HepG2 (cell line): ENCODE results near the gene GGPS1. TPM values are rescaled to one million over a fixed set of nuclear protein-coding genes. Genes with fewer than 3 reads are reported as not detected.

Experiments used
- ATAC-seq: fragments of 200-7000 bp; cut with Tn5 transposase; 3 replicates; pipeline ENCODE4 v1.9.1; 2020; ENCODE audit warnings: mild to moderate bottlenecking, moderate library complexity
- BruUV-seq: library from RNA; stranded (reverse); fragments of 400-500 nt; replicated peaks from 2 replicates; lab custom pipeline; 2021; lab: Mats Ljungman, UMichigan
- CTCF ChIA-PET: fragments of 300-600 bp; formaldehyde crosslinking; extraction: SDS; loops from one replicate; lab custom pipeline; 2021; ENCODE audit warnings: low total read pairs, inconsistent platforms, low intra/inter-chr PET ratio; lab: Yijun Ruan, JAX
- POLR2A ChIA-PET: fragments of 350-600 bp; sonication (Branson Sonifier 250); formaldehyde crosslinking; loops from one replicate; lab custom pipeline; 2020; ENCODE audit warnings: antibody characterized with exemption, inconsistent platforms; lab: Yijun Ruan, JAX
- DNase-seq: peaks from one replicate; pipeline ENCODE4 v3.0.0-alpha.2; 2015; ENCODE audit warnings: low spot score
- FAIRE-seq: peaks from 3 replicates; lab custom pipeline; 2011; peaks lifted over from hg19 to GRCh38; lab: Jason Lieb, UNC
- H2AFZ ChIP-seq: one replicate; pipeline ENCODE4 v1.6.1; 2011; ENCODE audit warnings: low read length, inconsistent platforms
- H3K27ac ChIP-seq: fragments of 300-600 bp; 3 replicates; pipeline ENCODE4 v1.8.0; 2011; ENCODE audit warnings: mixed run types, mild to moderate bottlenecking, mixed read lengths, low read length, inconsistent platforms; ENCODE audit not compliant: insufficient read depth; ENCODE audit errors: extremely low read length
- H3K27me3 ChIP-seq, 2 experiments: fragments of 200-600 bp in 1 of 2; 2 replicates in 1 of 2; 3 replicates in 1 of 2; pipeline versions ENCODE4 v1.6.0 to v1.8.0; 2011; ENCODE audit warnings: low read length in 2 of 2, mild to moderate bottlenecking in 2 of 2, moderate library complexity in 2 of 2, inconsistent platforms in 1 of 2; ENCODE audit not compliant: insufficient read depth in 2 of 2, control insufficient read depth in 1 of 2
- H3K36me3 ChIP-seq, 2 experiments: fragments of 200-600 bp in 1 of 2; replicated peaks in 1 of 2; 2 replicates in 1 of 2; 3 replicates in 1 of 2; pipeline versions ENCODE4 v1.5.1 to v1.8.0; 2011; ENCODE audit warnings: low read length in 2 of 2, inconsistent platforms in 1 of 2; ENCODE audit not compliant: insufficient read depth in 2 of 2, control insufficient read depth in 1 of 2
- H3K4me1 ChIP-seq: 2 replicates; pipeline ENCODE4 v1.5.1; 2012; ENCODE audit warnings: low read length, inconsistent platforms; ENCODE audit not compliant: insufficient read depth
- H3K4me2 ChIP-seq: 2 replicates; pipeline ENCODE4 v1.6.0; 2011; ENCODE audit warnings: low read depth, low read length, inconsistent platforms
- H3K4me3 ChIP-seq, 3 experiments: fragments of 200-600 bp in 1 of 3; sonication (generic), shearing (Covaris generic) in 1 of 3; replicated peaks in 1 of 3; 2 replicates each; pipeline ENCODE4 v1.5.1; 2011 to 2016; ENCODE audit warnings: low read length in 3 of 3, inconsistent platforms in 2 of 3, low read depth in 2 of 3, mild to moderate bottlenecking in 2 of 3, control low read depth in 1 of 3, mixed read lengths in 1 of 3; ENCODE audit not compliant: insufficient read depth in 1 of 3
- H3K79me2 ChIP-seq: one replicate; pipeline ENCODE4 v1.6.1; 2011; ENCODE audit warnings: low read length, inconsistent platforms; ENCODE audit not compliant: insufficient read depth
- H3K9ac ChIP-seq: 2 replicates; pipeline ENCODE4 v1.6.0; 2011; ENCODE audit warnings: mild to moderate bottlenecking, low read depth, low read length, inconsistent platforms; ENCODE audit not compliant: insufficient read depth
- H3K9me3 ChIP-seq: 2 replicates; pipeline ENCODE4 v1.5.1; 2012; ENCODE audit warnings: mild to moderate bottlenecking, low read length
- H4K20me1 ChIP-seq: 2 replicates; pipeline ENCODE4 v1.6.0; 2011; ENCODE audit warnings: inconsistent platforms, mild to moderate bottlenecking, low read length, moderate library complexity; ENCODE audit not compliant: insufficient read depth
- BORCS8-MEF2B ChIP-seq: sonication (generic); formaldehyde crosslinking; IDR thresholded peaks from 2 replicates; pipeline ENCODE4 v1.8.0; 2022; ENCODE audit warnings: mild to moderate bottlenecking, missing genetic modification reagents
- SAFB2 ChIP-seq: sonication (generic); formaldehyde crosslinking; IDR thresholded peaks from 2 replicates; pipeline ENCODE4 v1.5.1; 2020; ENCODE audit warnings: missing genetic modification reagents, low read depth, mild to moderate bottlenecking, borderline replicate concordance
- TBX3 ChIP-seq: fragments of 450-650 bp; IDR thresholded peaks from 2 replicates; pipeline ENCODE4 v1.6.1; 2017; ENCODE audit warnings: antibody characterized with exemption, mild to moderate bottlenecking, inconsistent platforms, borderline replicate concordance
- ZFX ChIP-seq: sonication (generic); formaldehyde crosslinking; IDR thresholded peaks from 2 replicates; pipeline ENCODE4 v1.4.0; 2020; ENCODE audit warnings: mild to moderate bottlenecking, low read depth, missing genetic modification reagents, moderate library complexity
- ZNF407 ChIP-seq: sonication (generic); formaldehyde crosslinking; IDR thresholded peaks from one replicate; pipeline ENCODE4 v1.5.1; 2020; ENCODE audit warnings: mild to moderate bottlenecking, missing genetic modification reagents; ENCODE audit errors: not compliant biosample characterization
- ZNF496 ChIP-seq: sonication (generic); formaldehyde crosslinking; IDR thresholded peaks from 2 replicates; pipeline ENCODE4 v1.8.1; 2023; ENCODE audit warnings: mild to moderate bottlenecking, moderate library complexity, missing genetic modification reagents; ENCODE audit not compliant: insufficient replicate concordance
- ZNF788 ChIP-seq: sonication (generic); formaldehyde crosslinking; IDR thresholded peaks from 2 replicates; pipeline ENCODE4 v1.5.0; 2020; ENCODE audit warnings: mild to moderate bottlenecking, missing genetic modification reagents, borderline replicate concordance
- WGBS: methylation state at CpG from one replicate; pipeline ENCODE4 v1.1.6; 2017; ENCODE audit warnings: low lambda C conversion rate; 5-methylcytosine and 5-hydroxymethylcytosine counted together
- in situ Hi-C: cut with HindIII; loops from 2 replicates; pipeline ENCODE4 v1.10.0; 2017; ENCODE audit warnings: low pct_unique_long_range_greater_than_20kb; ENCODE audit not compliant: extremely low pct_ligation_motif_present
- intact Hi-C: fragments of 100-400 bp; cut with micrococcal nuclease; formaldehyde crosslinking; loops from one replicate; pipeline ENCODE4 v1.10.0; 2022; ENCODE audit not compliant: unreplicated experiment
- polyA plus RNA-seq, 8 experiments: library from polyadenylated mRNA; depleted of rRNA in 3 of 8; stranded (reverse) in 7 of 8; unstranded in 1 of 8; fragments of >200 nt; fragmentation: Illumina TruSeq in 4 of 8; extraction: Trizol in 4 of 8; gene quantifications; 2 replicates each; pipeline versions ENCODE4 v1.2.1 to v1.2.3, GENCODE V29; 2011 to 2016; ENCODE audit warnings: low read depth in 4 of 8, missing spikeins in 1 of 8, mixed read lengths in 1 of 8; ENCODE audit not compliant: insufficient read depth in 1 of 8
- total RNA-seq, 5 experiments: library from RNA; depleted of rRNA; stranded (reverse); fragments of >200 nt; fragmentation: Illumina TruSeq; extraction: Trizol; gene quantifications; 2 replicates each; pipeline ENCODE4 v1.2.3, GENCODE V29; 2016; ENCODE audit warnings: low read depth in 1 of 5

Gene GGPS1
- total and polyA plus RNA-seq, 2 of the 13 experiments (the other 11 are each of a cell fraction or from before 2014, with no cell fraction given), result 28.8 to 42.6 TPM

- Histone ChIP-seq H3K27ac (no peak overlapping the region), H3K4me1 (peaks cover 33% of the 10 kb centered on the region), H3K79me2 (peaks cover 81% of the 10 kb centered on the region), H4K20me1 (peaks cover 36% of the 10 kb centered on the region), H3K36me3 (peaks cover 1 to 6% of the 10 kb centered on the region in 2 experiments; a peak in 2 of 5 replicates), H3K4me3 (no peak overlapping the region), H3K4me2 (no peak overlapping the region), H2AFZ (no peak overlapping the region), H3K27me3 (no peaks in the 10 kb centered on the region), H3K9ac (no peak overlapping the region), H3K9me3 (no peaks in the 10 kb centered on the region)
- BruUV-seq, result no TSS peak
- ChIA-PET CTCF (no interaction called here), POLR2A (no interaction called here)
- in situ Hi-C loops, result no loop called here
- DNase-seq, result no peak
- 96% methylated on average over 6 of the region's 6 CpGs for WGBS
- no peak for FAIRE-seq
- intact Hi-C loops, result no loop called here
- TF ChIP-seq ZNF496 (CRISPR knock-in tag), result no peak
- no peak for ATAC-seq
Measured at GRCh38 chr1:235313262-235313661, 15.1 kb upstream of the GGPS1 start.

- no peak overlapping the region for H3K4me3 ChIP-seq
- FAIRE-seq, result no peak
- peaks cover 36% of the 10 kb centered on the region for H4K20me1 ChIP-seq
- H3K4me1 ChIP-seq, result peaks cover 42% of the 10 kb centered on the region
- ATAC-seq, result no peak
- H3K4me2 ChIP-seq, result no peak overlapping the region
- H3K36me3 ChIP-seq, result peaks cover 1 to 13% of the 10 kb centered on the region in 2 experiments; a peak in 3 of 5 replicates
- peaks cover 90% of the 10 kb centered on the region for H3K79me2 ChIP-seq
- BruUV-seq, result no TSS peak
- ChIA-PET POLR2A (no interaction called here), CTCF (no interaction called here)
- no peak for DNase-seq
- in situ Hi-C loops, result no loop called here
- no peaks in the 10 kb centered on the region for H3K9me3 ChIP-seq
- H3K27me3 ChIP-seq, result no peaks in the 10 kb centered on the region
- no peak overlapping the region for H2AFZ ChIP-seq
- intact Hi-C loops, result no loop called here
- WGBS, result 96% methylated on average over 4 of the region's 4 CpGs
- no peak overlapping the region for H3K9ac ChIP-seq
- H3K27ac ChIP-seq, result no peak overlapping the region
- no peak for TF ChIP-seq SAFB2 (CRISPR knock-in tag)
- no peak for TF ChIP-seq BORCS8-MEF2B
- no peak for TF ChIP-seq TBX3
- no peak for TF ChIP-seq ZFX (CRISPR knock-in tag)
- TF ChIP-seq ZNF407 (CRISPR knock-in tag), result no peak
- no peak for TF ChIP-seq ZNF788 (CRISPR knock-in tag)
Measured at GRCh38 chr1:235313931-235314678, 14.3 kb upstream of the GGPS1 start.
